Ecto neural progenitor cell (in vitro differentiated cells): Measurements from ENCODE around the gene TMEM192.
"Not testable (repeated sequence)": the region's sequence is repeated elsewhere in the genome, so short reads cannot be mapped to it uniquely, and the experiment has no call there.

Experiments
- DNase-seq: peaks from one replicate; pipeline ENCODE4 v3.0.0-alpha.2; 2018; ENCODE audit warnings: low spot score

TMEM192 gene

DNA sequence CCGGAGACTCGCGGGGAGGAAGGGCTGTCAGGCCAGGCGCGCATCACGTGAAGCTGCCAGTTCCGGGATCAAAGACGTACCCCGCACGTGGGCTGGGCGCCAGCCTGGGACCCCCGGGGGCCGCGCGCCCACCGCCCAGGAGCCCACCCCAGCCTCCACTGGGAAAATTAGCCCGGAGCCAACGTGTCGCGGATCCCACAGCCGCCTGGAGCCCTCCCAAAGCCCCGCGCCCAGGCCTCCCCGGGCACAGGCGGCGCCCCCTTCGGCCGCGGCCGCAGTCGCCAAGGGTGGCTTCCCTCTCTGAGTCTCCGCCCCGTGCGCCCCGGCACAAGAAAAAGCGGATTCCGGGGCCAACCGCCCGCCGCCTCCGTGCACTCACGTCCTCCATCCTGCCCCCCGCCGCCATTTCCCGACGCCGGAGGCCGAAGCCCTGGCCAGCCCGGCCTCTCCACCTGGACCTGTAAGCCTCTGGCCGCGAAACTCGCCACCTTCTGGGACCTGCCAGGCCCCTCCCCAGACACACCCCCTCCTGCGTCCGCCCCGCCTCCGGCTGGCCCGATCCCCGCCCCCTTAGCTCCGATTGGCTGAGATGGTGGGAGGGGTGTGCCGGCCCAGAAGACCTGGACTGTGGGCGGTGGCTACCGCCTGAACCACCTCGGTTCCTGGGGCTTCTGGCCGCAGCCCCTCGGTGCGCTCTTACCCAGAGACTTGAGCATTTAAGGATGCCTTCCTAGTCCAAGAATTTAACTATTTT, at the start of gene TMEM192:
TMEM192 (minus strand) TSS at position 493 of the 754 bp plus-strand sequence; CDS start at position 406, 87 bp downstream.
- peak; percentile 97 for DNase-seq

DNA sequence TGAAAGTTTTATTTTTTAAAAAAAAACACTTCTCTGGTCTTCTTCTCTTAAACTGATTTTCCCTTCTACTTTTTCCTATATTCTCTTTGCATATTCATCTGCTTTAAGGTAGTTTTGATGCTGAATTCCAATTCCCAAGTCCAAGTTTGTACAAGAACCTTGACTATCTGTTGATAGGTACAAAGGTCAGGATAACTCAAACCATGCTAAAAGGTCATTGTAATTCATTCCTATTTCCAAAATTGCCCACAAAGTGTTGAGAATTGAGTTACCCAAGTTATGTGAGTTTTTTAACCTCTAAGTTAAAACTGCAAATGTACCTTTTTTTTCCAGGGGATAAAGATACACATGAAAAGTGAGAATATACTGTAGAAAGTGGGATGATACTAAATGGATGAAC, 46.1 kb upstream of the TMEM192 start:
- no peak for DNase-seq

DNA sequence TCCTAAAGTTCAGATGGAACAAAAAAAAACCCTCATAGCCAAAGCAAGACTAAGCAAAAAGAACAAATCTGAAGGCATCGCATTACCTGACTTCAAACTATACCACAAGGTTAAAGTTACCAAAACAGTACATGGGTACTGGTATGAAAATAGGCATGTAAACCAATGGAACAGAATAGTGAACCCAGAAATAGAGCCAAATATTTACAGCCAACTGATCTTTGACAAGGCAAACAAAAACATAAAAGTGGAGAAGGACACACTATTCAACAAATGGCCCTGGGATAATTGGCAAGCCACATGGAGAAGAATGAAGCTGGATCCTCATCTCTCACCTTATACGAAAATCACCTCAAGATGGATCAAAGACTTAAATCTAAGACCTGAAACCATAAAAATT, 44.2 kb upstream of the TMEM192 start:
- DNase-seq = no peak

GRCh38 chr4:165154482-165154881, 41.8 kb upstream of the TMEM192 start:
- DNase-seq = no peak

DNA sequence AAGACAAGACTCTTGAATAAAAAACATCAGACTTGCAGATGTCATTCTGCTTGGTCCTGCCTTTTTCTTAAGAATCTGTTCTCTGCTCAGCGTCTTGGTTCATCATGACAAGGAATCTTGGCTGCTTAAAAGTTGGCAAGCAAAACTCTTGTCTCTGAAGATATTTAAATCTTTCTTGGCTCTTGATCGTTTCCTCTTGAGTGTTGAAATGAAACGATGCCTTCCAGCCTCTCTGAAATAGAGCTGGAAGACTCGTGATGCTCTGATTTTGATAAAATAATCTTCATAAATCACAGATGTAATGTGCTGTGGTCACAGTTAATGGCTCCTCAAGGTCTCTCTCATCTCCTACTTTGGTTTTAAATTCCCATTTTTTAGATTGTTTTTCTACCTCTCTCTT, 39.9 kb upstream of the TMEM192 start:
- DNase-seq = no peak

DNA sequence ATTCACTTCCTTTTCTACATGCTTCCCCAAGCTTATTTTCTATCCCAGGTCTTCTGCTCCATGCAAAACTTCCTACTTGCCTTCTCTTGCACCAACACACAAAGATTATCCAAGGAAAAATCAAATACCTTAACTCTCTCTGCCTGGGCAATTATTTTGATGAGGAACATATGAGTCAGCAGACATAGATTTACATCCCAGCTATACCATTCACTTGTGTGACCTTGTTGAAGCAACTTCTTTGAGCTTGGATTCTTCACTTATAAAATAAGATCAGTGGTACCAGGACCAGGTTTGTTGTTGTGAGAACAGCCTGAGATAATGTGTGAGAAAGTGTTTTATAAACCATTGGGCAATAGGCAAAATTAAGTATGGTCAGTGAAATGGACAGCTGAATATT, 39.1 kb upstream of the TMEM192 start:
- DNase-seq = no peak

- DNase-seq = no peak
These were observed 37.9 kb upstream of the TMEM192 start for GRCh38 chr4:165150545-165150944.

DNA sequence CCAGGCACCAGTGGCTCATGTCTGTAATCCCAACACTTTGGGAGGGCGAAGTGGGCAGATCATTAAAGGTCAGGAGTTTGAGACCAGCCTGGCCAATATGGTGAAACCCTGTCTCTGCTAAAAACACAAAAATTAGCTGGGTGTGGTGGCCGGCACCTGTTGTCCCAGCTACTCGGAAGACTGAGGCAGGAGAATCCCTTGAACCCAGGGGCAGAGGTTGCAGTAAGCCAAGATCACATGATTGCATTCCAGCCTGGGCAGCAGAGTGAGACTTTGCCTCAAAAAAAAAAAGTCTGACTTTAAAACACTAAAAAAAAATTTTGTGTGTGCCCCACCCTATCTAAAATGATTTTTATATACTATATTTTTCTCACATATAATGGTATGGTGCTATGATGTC, 26.2 kb upstream of the TMEM192 start:
- DNase-seq = no peak

DNA sequence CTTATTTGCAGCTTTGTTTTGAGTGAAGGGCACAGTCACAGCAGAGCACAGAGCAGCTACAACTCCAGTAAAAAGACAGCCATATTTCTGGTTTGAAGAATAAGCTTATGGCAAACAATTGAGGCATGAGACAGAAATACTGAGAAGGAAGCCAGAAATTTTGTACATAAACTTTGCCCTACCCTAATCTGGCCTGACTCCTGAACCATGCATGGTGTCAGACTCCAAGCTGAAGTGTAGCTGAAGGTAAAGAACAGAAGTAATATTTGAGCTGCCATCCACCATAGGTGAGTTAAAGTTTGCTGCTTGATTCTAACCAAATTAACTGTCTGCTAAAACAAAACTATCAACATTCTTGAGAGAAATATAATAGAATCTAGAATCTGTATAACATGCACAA, 24.5 kb upstream of the TMEM192 start:
- no peak for DNase-seq

- DNase-seq = no peak
These were observed 23.9 kb upstream of the TMEM192 start for GRCh38 chr4:165136529-165136928.

- DNase-seq = no peak
These were observed 20.5 kb upstream of the TMEM192 start for GRCh38 chr4:165133150-165133549.

DNA sequence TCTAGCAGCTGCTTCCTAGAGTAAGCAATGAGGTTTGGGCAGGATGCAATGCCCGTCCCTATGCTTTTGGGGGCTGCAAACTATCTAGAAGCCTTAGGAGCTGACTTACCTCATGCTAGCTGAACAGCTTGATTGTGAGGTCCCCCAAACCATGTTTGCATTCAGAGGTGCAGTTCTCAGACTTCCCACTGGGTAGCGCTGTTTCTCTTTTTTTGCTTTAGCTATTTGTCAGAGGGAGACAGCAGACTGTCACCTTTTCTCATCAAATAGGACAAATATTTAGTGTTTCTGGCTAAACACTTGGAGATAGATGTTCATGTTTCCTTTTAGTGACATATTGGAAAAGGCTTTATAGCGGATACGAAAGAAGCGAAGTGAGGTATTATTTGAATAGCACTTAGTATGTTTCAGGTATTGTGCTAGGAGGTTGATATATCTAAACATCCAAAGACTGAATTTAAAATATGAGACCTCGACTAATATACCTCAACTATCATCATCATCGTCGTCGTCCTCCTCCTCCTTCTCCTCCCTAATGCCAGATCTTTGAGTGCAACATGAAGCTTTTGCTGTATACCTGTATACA, 18.7 kb upstream of the TMEM192 start:
- peak; percentile 80 for DNase-seq

- DNase-seq = no peak
These were observed 17.3 kb upstream of the TMEM192 start for GRCh38 chr4:165129924-165130323.

GRCh38 chr4:165125869-165126499, 13.3 kb upstream of the TMEM192 start:
- DNase-seq = not testable (repeated sequence)

DNA sequence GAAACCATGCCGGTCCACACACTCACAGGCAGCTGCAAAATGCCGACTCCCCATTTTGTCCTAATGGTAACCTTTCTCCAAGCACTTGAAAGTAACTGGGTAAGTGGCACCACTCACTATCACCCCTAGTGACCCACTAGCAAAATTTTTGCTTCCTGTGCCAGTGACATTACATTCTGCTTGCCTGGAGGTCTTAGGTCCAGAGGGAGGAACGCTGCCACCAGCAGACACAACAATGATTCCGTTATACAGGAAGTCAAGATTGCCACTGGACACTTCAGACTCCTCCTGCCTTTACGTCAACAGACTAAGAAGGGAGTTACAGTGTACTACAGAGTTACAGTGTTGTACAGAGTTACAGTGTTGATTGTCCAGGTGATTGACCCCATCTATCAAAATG, 11.8 kb upstream of the TMEM192 start:
- no peak for DNase-seq

DNA sequence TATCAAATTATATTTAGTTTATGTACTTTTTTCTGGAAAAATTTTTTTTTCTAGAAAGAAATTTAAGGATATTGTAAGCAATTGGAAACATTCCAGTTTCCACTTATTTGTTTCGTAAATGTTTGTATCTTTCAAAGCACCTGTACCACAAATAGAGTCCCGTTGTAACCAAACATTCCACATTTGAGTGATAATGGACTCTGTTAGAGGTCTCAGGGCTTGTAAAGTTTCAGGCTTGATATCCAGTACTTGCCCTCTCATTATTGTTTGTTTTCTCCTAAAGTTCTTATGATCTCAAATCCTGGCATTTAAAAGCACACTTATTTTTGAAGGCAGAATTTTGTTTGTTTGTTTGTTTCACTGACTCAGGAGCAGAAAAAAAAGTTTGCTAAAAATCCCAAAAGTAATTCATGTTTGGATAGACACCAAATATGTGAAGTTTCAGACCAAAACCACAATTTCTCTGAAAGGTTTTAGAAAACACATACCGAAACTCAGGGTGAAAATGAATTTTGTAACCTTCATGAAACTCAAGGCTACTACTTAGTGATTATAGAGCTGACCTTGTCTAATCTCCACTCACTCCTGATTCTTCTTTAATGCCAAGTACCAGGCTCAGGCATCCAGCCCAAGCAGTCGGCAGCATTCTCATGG, 5.7 kb upstream of the TMEM192 start:
- DNase-seq = no peak

GRCh38 chr4:165115301-165115700, 2.6 kb upstream of the TMEM192 start:
- no peak for DNase-seq

DNA sequence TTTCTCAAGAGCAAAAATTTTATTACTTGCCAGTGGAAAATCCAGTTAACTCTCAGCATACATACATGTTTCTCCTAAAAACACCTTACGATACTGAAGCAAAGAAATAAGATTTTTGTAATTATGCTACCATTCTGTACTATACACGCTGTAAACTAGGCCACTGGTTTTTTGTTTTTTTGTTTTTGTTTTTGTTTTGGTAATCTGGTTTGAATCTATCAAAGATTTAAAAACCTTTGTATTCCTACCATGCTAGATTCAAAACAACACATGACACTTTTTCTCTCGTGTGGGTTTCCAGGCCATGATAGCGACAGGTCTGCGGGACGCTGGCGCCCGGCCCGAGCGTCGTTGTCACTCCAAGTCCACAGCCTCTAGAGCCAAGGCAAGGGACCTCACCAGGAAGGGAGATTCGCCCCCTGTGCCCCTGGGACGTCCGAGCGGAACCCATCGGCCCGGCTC, 723 bp downstream of the TMEM192 start:
- DNase-seq = no peak

GRCh38 chr4:165106518-165106917, 6.1 kb downstream of the TMEM192 start:
- DNase-seq = no peak

GRCh38 chr4:165101641-165102040, 11.0 kb downstream of the TMEM192 start:
- no peak for DNase-seq

DNA sequence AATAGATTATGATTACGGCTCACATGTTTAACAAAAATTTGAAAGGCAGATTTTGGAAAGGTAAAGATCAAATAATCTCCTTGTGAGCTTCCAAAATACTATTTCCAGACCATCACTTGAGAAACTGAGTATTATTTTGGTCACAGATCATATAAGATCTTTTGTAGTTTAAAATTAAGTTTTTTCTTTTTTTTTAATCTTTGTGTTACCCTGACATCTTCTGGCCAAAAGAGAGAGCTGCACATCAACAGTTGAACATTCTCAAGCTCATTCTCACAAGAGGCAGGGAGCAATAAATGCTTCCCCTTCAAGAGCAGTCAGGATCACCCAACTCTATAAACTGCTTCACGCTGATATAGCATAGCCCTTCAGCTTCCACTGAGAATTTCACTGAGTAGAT, 15.9 kb downstream of the TMEM192 start:
- no peak for DNase-seq

- DNase-seq = no peak
These were observed 17.4 kb downstream of the TMEM192 start for GRCh38 chr4:165095291-165095690.

DNA sequence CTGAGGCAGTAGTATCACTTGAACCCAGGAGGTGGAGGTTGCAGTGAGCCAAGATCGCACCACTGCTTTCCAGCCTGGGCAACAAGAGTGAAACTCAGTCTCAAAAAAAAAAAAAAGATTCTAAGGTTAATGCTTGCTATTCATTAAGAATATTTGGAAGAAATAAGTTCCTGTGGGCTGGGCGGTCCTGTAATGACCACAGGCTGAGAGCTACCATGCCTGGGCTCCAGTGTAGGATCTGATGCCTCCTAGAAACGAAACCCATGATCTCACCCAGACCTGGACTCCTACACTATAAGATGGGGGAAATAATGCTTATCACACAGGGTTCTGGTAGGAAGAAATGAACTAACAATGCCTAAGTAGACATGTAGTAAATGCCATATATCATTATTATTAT, 17.8 kb downstream of the TMEM192 start:
- DNase-seq = no peak
